Measurements from ENCODE around the gene SERPINB10. TPM values are rescaled to one million over a fixed set of nuclear protein-coding genes. Genes with fewer than 3 reads are reported as not detected.
A peak's percentile ranks its signal among the peaks of the same experiment; 100 is the strongest.

SERPINB10 gene
- total RNA-seq, 2 donors from 2014 or later, result 0.47 TPM; not detected in 1

- DNase-seq (ENCODE audit: low spot score), result no peak
- H3K27me3 ChIP-seq, result no peaks in the 10 kb centered on the region
- H3K36me3 ChIP-seq, result no peaks in the 10 kb centered on the region
- peak within 1 kb of the TSS; percentile 25 to 42 for H3K4me3 ChIP-seq
- H3K27ac ChIP-seq, result no peak within 1 kb of the TSS
- TF ChIP-seq, protein P1, sequence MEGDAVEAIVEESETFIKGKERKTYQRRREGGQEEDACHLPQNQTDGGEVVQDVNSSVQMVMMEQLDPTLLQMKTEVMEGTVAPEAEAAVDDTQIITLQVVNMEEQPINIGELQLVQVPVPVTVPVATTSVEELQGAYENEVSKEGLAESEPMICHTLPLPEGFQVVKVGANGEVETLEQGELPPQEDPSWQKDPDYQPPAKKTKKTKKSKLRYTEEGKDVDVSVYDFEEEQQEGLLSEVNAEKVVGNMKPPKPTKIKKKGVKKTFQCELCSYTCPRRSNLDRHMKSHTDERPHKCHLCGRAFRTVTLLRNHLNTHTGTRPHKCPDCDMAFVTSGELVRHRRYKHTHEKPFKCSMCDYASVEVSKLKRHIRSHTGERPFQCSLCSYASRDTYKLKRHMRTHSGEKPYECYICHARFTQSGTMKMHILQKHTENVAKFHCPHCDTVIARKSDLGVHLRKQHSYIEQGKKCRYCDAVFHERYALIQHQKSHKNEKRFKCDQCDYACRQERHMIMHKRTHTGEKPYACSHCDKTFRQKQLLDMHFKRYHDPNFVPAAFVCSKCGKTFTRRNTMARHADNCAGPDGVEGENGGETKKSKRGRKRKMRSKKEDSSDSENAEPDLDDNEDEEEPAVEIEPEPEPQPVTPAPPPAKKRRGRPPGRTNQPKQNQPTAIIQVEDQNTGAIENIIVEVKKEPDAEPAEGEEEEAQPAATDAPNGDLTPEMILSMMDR (IDR thresholded peaks at IDR 0.05), result peak; percentile 20 to 54
- H3K4me1 ChIP-seq, result peaks cover 0 to 9% of the 10 kb centered on the region in 2 donors
- H3K9me3 ChIP-seq, result no peaks in the 10 kb centered on the region
Observed at GRCh38 chr18:63949068-63949737, 41.4 kb downstream of the SERPINB10 start, which contains the start of gene HMSD. Gene HMSD (plus strand): TSS chr18:63949301. CDS start chr18:63953456, 4,155 bp downstream.

GRCh38 chr18:63951302-63951705 is 43.5 kb downstream of the SERPINB10 start:
- DNase-seq (ENCODE audit: low spot score), result no peak
- Histone ChIP-seq H3K27me3 (no peaks in the 10 kb centered on the region), H3K4me1 (peaks cover 0 to 9% of the 10 kb centered on the region in 2 donors), H3K36me3 (no peaks in the 10 kb centered on the region), H3K27ac (no peak overlapping the region), H3K9me3 (no peaks in the 10 kb centered on the region), H3K4me3 (no peak overlapping the region)
- TF ChIP-seq, protein P1 (IDR thresholded peaks at IDR 0.05), result no peak

DNA sequence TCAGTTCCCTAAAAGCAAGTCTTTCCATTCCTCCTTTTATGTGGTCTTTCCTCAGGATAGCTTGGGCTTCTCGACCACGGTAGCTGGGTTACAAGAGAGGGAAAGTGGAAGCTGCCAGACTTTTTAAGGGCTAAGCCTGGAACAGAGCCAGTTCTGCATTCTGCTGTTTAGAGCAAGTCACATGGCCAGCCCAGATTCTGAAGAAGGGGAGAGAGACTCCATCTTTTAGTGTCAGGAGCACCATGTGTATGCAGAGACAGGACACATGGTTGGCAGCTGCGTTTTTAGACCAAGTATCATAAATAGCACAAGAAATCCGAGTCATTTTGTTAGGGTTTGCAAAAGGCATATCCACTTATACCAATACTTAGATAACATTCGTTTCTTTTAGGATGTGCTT is 46.1 kb downstream of the SERPINB10 start:
- no peak for DNase-seq (ENCODE audit: low spot score)
- Histone ChIP-seq H3K4me3 (no peak overlapping the region), H3K27me3 (no peaks in the 10 kb centered on the region), H3K27ac (no peak overlapping the region), H3K9me3 (no peaks in the 10 kb centered on the region), H3K36me3 (no peaks in the 10 kb centered on the region), H3K4me1 (peaks cover 0 to 8% of the 10 kb centered on the region in 2 donors)
- TF ChIP-seq, protein P1 (IDR thresholded peaks at IDR 0.05), result no peak

- Histone ChIP-seq H3K27ac (no peak overlapping the region), H3K27me3 (no peaks in the 10 kb centered on the region), H3K4me3 (no peak overlapping the region), H3K36me3 (no peaks in the 10 kb centered on the region), H3K4me1 (no peaks in the 10 kb centered on the region), H3K9me3 (no peaks in the 10 kb centered on the region)
- DNase-seq (ENCODE audit: low spot score), result no peak
- TF ChIP-seq, protein P1 (IDR thresholded peaks at IDR 0.05), result no peak
Observed at GRCh38 chr18:63956755-63957154, 49.0 kb downstream of the SERPINB10 start.

GRCh38 chr18:63960891-63961290 is 53.1 kb downstream of the SERPINB10 start:
- Histone ChIP-seq H3K9me3 (no peaks in the 10 kb centered on the region), H3K36me3 (no peaks in the 10 kb centered on the region), H3K27me3 (no peaks in the 10 kb centered on the region), H3K4me1 (no peaks in the 10 kb centered on the region), H3K4me3 (no peak overlapping the region), H3K27ac (no peak overlapping the region)
- DNase-seq (ENCODE audit: low spot score), result no peak
- TF ChIP-seq, protein P1 (IDR thresholded peaks at IDR 0.05), result no peak
